Ramos (cell line): ENCODE results near the gene PSD.

ENCODE experiments used
- in situ Hi-C: fragments of 300-500 bp; cut with MboI; formaldehyde crosslinking; loops from one replicate; pipeline ENCODE4 v1.14.3; 2022; ENCODE audit warnings: low sequenced_read_pairs; ENCODE audit not compliant: unreplicated experiment

The PSD gene

GRCh38 chr10:102354451-102354850 is 64.1 kb downstream of the PSD start:
- in situ Hi-C loops, result loop anchor here (5.0 kb wide), 1 partner anchor 127 kb away; the partner anchor contains the start of gene ELOVL3
